ENCODE data around the gene COL11A1. TPM values are rescaled to one million over a fixed set of nuclear protein-coding genes. Genes with fewer than 3 reads are reported as not detected.

COL11A1 gene
- polyA plus RNA-seq, 1 donor from 2014 or later, result 4.6 TPM

DNA sequence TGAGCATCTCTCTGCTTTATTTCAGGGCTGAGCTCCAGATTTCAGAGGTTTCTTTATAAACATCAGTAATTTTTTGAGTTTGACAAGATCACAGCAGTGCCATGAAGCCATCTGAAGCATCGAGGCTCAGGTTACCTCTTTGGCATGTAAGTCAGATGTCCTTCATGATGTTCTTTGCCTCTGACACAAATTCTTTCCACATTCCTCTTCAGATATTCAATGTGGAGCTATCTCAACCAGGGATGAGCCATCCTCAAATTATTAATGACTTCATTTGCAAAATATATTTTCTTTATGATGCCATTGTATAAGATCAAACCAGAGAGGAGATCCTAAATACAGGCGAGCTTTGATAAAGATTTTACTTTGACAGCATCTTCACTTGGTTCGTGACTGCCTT is 256.7 kb downstream of the COL11A1 start (continued):
- TF ChIP-seq, protein P1, sequence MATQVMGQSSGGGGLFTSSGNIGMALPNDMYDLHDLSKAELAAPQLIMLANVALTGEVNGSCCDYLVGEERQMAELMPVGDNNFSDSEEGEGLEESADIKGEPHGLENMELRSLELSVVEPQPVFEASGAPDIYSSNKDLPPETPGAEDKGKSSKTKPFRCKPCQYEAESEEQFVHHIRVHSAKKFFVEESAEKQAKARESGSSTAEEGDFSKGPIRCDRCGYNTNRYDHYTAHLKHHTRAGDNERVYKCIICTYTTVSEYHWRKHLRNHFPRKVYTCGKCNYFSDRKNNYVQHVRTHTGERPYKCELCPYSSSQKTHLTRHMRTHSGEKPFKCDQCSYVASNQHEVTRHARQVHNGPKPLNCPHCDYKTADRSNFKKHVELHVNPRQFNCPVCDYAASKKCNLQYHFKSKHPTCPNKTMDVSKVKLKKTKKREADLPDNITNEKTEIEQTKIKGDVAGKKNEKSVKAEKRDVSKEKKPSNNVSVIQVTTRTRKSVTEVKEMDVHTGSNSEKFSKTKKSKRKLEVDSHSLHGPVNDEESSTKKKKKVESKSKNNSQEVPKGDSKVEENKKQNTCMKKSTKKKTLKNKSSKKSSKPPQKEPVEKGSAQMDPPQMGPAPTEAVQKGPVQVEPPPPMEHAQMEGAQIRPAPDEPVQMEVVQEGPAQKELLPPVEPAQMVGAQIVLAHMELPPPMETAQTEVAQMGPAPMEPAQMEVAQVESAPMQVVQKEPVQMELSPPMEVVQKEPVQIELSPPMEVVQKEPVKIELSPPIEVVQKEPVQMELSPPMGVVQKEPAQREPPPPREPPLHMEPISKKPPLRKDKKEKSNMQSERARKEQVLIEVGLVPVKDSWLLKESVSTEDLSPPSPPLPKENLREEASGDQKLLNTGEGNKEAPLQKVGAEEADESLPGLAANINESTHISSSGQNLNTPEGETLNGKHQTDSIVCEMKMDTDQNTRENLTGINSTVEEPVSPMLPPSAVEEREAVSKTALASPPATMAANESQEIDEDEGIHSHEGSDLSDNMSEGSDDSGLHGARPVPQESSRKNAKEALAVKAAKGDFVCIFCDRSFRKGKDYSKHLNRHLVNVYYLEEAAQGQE (IDR thresholded peaks at IDR 0.05; ENCODE audit: borderline replicate concordance), result no peak

DNA sequence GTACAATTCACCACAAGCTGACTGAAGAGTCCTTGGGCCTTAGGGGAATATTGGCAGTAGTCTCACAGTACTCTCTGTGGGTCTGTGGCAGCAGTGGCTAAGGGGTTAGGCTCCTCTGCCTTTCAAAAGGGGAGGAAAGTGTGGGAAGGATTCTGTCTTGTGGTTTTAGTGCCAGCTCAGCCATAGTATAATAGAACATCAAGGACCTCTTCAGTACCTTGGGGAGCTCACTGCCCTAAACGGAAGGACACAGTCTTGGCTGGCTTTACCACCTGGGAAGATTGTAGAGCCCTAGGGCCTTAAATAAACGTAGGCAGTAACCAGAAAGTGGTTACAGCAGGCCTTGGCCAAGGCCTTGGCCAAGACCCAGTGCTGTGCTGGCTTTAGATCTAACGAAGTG is 265.7 kb downstream of the COL11A1 start:
- Histone ChIP-seq H4K20me1 (ENCODE audit: insufficient read depth) (no peaks in the 10 kb centered on the region), H3K4me2 (ENCODE audit: low read length) (no peak overlapping the region), H3K27ac (ENCODE audit: low read length) (no peak overlapping the region), H3K9me3 (ENCODE audit: low read length) (no peaks in the 10 kb centered on the region), H3K27me3 (ENCODE audit: insufficient read depth, low read depth, low read length) (no peaks in the 10 kb centered on the region), H3F3A (ENCODE audit: insufficient read depth, low read length, poor library complexity, severe bottlenecking) (no peaks in the 10 kb centered on the region), H3K4me3 (ENCODE audit: low read length) (no peak overlapping the region), H2AFZ (ENCODE audit: low read depth, low read length) (no peak overlapping the region), H3K9me2 (ENCODE audit: insufficient read depth, low read length) (no peaks in the 10 kb centered on the region), H3K9ac (ENCODE audit: low read length) (no peak overlapping the region), H3K36me3 (ENCODE audit: insufficient read depth, low read length) (no peaks in the 10 kb centered on the region), H3K79me2 (replicated peaks; ENCODE audit: insufficient read depth, low read length) (no peaks in the 10 kb centered on the region)
- TF ChIP-seq, protein P2, sequence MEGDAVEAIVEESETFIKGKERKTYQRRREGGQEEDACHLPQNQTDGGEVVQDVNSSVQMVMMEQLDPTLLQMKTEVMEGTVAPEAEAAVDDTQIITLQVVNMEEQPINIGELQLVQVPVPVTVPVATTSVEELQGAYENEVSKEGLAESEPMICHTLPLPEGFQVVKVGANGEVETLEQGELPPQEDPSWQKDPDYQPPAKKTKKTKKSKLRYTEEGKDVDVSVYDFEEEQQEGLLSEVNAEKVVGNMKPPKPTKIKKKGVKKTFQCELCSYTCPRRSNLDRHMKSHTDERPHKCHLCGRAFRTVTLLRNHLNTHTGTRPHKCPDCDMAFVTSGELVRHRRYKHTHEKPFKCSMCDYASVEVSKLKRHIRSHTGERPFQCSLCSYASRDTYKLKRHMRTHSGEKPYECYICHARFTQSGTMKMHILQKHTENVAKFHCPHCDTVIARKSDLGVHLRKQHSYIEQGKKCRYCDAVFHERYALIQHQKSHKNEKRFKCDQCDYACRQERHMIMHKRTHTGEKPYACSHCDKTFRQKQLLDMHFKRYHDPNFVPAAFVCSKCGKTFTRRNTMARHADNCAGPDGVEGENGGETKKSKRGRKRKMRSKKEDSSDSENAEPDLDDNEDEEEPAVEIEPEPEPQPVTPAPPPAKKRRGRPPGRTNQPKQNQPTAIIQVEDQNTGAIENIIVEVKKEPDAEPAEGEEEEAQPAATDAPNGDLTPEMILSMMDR (IDR thresholded peaks at IDR 0.05; ENCODE audit: poor library complexity, severe bottlenecking), result no peak
- TF ChIP-seq SMC3 (conservative IDR thresholded peaks at IDR 0.05; ENCODE audit: poor library complexity) (no peak), POLR2AphosphoS5 (IDR thresholded peaks at IDR 0.05) (no peak), RAD21 (conservative IDR thresholded peaks at IDR 0.05) (no peak), TAF1 (IDR thresholded peaks at IDR 0.05; ENCODE audit: low read depth) (no peak), EZH2 (IDR thresholded peaks at IDR 0.05; ENCODE audit: borderline replicate concordance, insufficient read depth, low read length, poor library complexity, severe bottlenecking) (no peak), MXI1 (conservative IDR thresholded peaks at IDR 0.05; ENCODE audit: poor library complexity, severe bottlenecking) (no peak), EP300 (conservative IDR thresholded peaks at IDR 0.05; ENCODE audit: poor library complexity, severe bottlenecking) (no peak)
- TF ChIP-seq, protein P1 (IDR thresholded peaks at IDR 0.05; ENCODE audit: borderline replicate concordance), result no peak

Measured in neural cell (in vitro differentiated cells).